ENCODE results near the gene FGF22.

FGF22 gene

GRCh38 chr19:652467-653389 lies 13.0 kb downstream of the FGF22 start:
- TF ChIP-seq CTCF (IDR thresholded peaks at IDR 0.05), result no peak

- no peak for TF ChIP-seq CTCF (IDR thresholded peaks at IDR 0.05)
Observed at GRCh38 chr19:653425-653824, 13.7 kb downstream of the FGF22 start.

- TF ChIP-seq CTCF (IDR thresholded peaks at IDR 0.05), result no peak
Observed at GRCh38 chr19:655691-656090, 16.0 kb downstream of the FGF22 start.

- no peak for TF ChIP-seq CTCF (IDR thresholded peaks at IDR 0.05)
Observed at GRCh38 chr19:656751-657559, 17.3 kb downstream of the FGF22 start.

- no peak for TF ChIP-seq CTCF (IDR thresholded peaks at IDR 0.05)
Observed at GRCh38 chr19:657611-658010, 17.9 kb downstream of the FGF22 start.

GRCh38 chr19:658059-658839 lies 18.6 kb downstream of the FGF22 start:
- no peak for TF ChIP-seq CTCF (IDR thresholded peaks at IDR 0.05)
